CD14-positive monocyte (primary cell): ENCODE data around the gene MYO1E. TPM values are rescaled to one million over a fixed set of nuclear protein-coding genes. Genes with fewer than 3 reads are reported as not detected.

Source experiments
- DNase-seq, 3 donors: peaks; one replicate each; pipeline ENCODE4 v3.0.0-alpha.2; 2011 to 2022
- H2AFZ ChIP-seq: 2 replicates; pipeline ENCODE4 v1.6.0; 2012; ENCODE audit warnings: mild to moderate bottlenecking, low read depth, low read length, inconsistent platforms; ENCODE audit not compliant: insufficient read depth, poor library complexity, severe bottlenecking
- H3K27ac ChIP-seq, 2 donors: 1 replicate in 1 of 2; 2 replicates in 1 of 2; pipeline ENCODE4 v1.5.1; 2012 to 2013; ENCODE audit warnings: low read length in 2 of 2, control low read depth in 1 of 2, inconsistent platforms in 1 of 2, low read depth in 1 of 2, mild to moderate bottlenecking in 1 of 2
- H3K27me3 ChIP-seq, 2 donors: one replicate each; pipeline versions ENCODE4 v1.6.0 to v1.6.1; 2011 to 2013; ENCODE audit warnings: low read length in 2 of 2; ENCODE audit not compliant: control insufficient read depth in 2 of 2, insufficient read depth in 2 of 2
- H3K36me3 ChIP-seq, 2 donors: replicated peaks in 1 of 2; 1 replicate in 1 of 2; 2 replicates in 1 of 2; pipeline versions ENCODE4 v1.5.1 to v1.6.1; 2012 to 2013; ENCODE audit warnings: low read length in 2 of 2, control low read depth in 1 of 2, inconsistent platforms in 1 of 2, mild to moderate bottlenecking in 1 of 2; ENCODE audit not compliant: insufficient read depth in 2 of 2, control insufficient read depth in 1 of 2
- H3K4me1 ChIP-seq, 2 donors: 1 replicate in 1 of 2; 2 replicates in 1 of 2; pipeline versions ENCODE4 v1.5.1 to v1.6.1; 2012 to 2013; ENCODE audit warnings: low read length in 2 of 2, control low read depth in 1 of 2, inconsistent platforms in 1 of 2, mild to moderate bottlenecking in 1 of 2, moderate library complexity in 1 of 2; ENCODE audit not compliant: insufficient read depth in 2 of 2, control insufficient read depth in 1 of 2
- H3K4me2 ChIP-seq: replicated peaks from 2 replicates; pipeline ENCODE3; 2012; ENCODE audit warnings: low read length, moderate library complexity, mild to moderate bottlenecking; ENCODE audit not compliant: poor library complexity, severe bottlenecking; ENCODE audit errors: extremely low read depth
- H3K4me3 ChIP-seq, 3 experiments: fragments of 200-600 bp in 1 of 3; sonication (generic) in 1 of 3; replicated peaks in 1 of 3; 1 replicate in 2 of 3; 2 replicates in 1 of 3; pipeline ENCODE4 v1.5.1; 2011 to 2013; ENCODE audit warnings: low read length in 3 of 3, mild to moderate bottlenecking in 3 of 3, control low read depth in 2 of 3, low read depth in 2 of 3, inconsistent platforms in 1 of 3, moderate library complexity in 1 of 3
- H3K79me2 ChIP-seq: 2 replicates; pipeline ENCODE4 v1.6.0; 2012; ENCODE audit warnings: mild to moderate bottlenecking, control low read depth, inconsistent platforms, low read length, moderate library complexity; ENCODE audit not compliant: insufficient read depth
- H3K9ac ChIP-seq: 2 replicates; pipeline ENCODE4 v1.6.0; 2017; ENCODE audit warnings: low read length, mild to moderate bottlenecking; ENCODE audit not compliant: insufficient read depth, poor library complexity, severe bottlenecking
- H3K9me3 ChIP-seq, 2 donors: replicated peaks in 1 of 2; 1 replicate in 1 of 2; 2 replicates in 1 of 2; pipeline versions ENCODE4 v1.5.1 to v1.6.1; 2012 to 2013; ENCODE audit warnings: low read length in 2 of 2, control low read depth in 1 of 2; ENCODE audit not compliant: control insufficient read depth in 1 of 2, insufficient read depth in 1 of 2
- H4K20me1 ChIP-seq: 2 replicates; pipeline ENCODE4 v1.6.0; 2012; ENCODE audit warnings: mild to moderate bottlenecking, low read length, control low read depth, moderate library complexity; ENCODE audit not compliant: insufficient read depth
- H3K27ac Mint-ChIP-seq, 7 donors: one replicate each; pipeline ENCODE4 v1.8.0; 2020; ENCODE audit warnings: mild to moderate bottlenecking in 7 of 7, mixed read lengths in 7 of 7, moderate library complexity in 6 of 7, inconsistent platforms in 2 of 7
- H3K27me3 Mint-ChIP-seq, 3 donors: one replicate each; pipeline ENCODE4 v1.8.0; 2021 to 2022; ENCODE audit warnings: low read depth in 3 of 3, mild to moderate bottlenecking in 3 of 3, mixed read lengths in 3 of 3, moderate library complexity in 3 of 3, inconsistent platforms in 1 of 3
- H3K36me3 Mint-ChIP-seq, 2 donors: one replicate each; pipeline ENCODE4 v1.8.0; 2020; ENCODE audit warnings: mixed read lengths in 2 of 2, inconsistent platforms in 1 of 2, mild to moderate bottlenecking in 1 of 2
- H3K4me1 Mint-ChIP-seq: one replicate; pipeline ENCODE4 v1.8.0; 2020; ENCODE audit warnings: mild to moderate bottlenecking, mixed read lengths
- H3K4me3 Mint-ChIP-seq, 2 donors: one replicate each; pipeline ENCODE4 v1.8.0; 2020; ENCODE audit warnings: mild to moderate bottlenecking in 2 of 2, mixed read lengths in 2 of 2, moderate library complexity in 1 of 2
- H3K9me3 Mint-ChIP-seq, 7 donors: one replicate each; pipeline ENCODE4 v1.8.0; 2020 to 2022; ENCODE audit warnings: mixed read lengths in 7 of 7, mild to moderate bottlenecking in 6 of 7, moderate library complexity in 6 of 7, inconsistent platforms in 2 of 7
- WGBS: methylation state at CpG from one replicate; pipeline ENCODE4 v1.1.5; 2013; ENCODE audit warnings: missing lambda C conversion rate; ENCODE audit not compliant: insufficient coverage; 5-methylcytosine and 5-hydroxymethylcytosine counted together
- intact Hi-C, 2 donors: fragments of 100-400 bp; cut with micrococcal nuclease; formaldehyde crosslinking; loops; one replicate each; pipeline versions ENCODE4 v1.15.0 to v1.15.1; 2023
- polyA plus RNA-seq, 3 donors: library from polyadenylated mRNA; depleted of rRNA in 1 of 3; unstranded in 2 of 3; stranded (reverse) in 1 of 3; fragments of 300-500 nt in 2 of 3; fragments of >200 nt in 1 of 3; fragmentation: Illumina TruSeq in 2 of 3; gene quantifications; 1 replicate in 2 of 3; 2 replicates in 1 of 3; pipeline ENCODE4 v1.2.3, GENCODE V29; 2012 to 2021
- TF ChIP-seq, protein P1 (sequence below): fragments of 200-600 bp; IDR thresholded peaks from one replicate; pipeline ENCODE4 v1.8.0; 2022; ENCODE audit warnings: antibody characterized with exemption, mild to moderate bottlenecking

MYO1E gene
- polyA plus RNA-seq, 3 donors: 5.5 to 16.2 (median 6.2) TPM

GRCh38 chr15:59416816-59417215, 44.1 kb upstream of the MYO1E start:
- TF ChIP-seq, protein P1, sequence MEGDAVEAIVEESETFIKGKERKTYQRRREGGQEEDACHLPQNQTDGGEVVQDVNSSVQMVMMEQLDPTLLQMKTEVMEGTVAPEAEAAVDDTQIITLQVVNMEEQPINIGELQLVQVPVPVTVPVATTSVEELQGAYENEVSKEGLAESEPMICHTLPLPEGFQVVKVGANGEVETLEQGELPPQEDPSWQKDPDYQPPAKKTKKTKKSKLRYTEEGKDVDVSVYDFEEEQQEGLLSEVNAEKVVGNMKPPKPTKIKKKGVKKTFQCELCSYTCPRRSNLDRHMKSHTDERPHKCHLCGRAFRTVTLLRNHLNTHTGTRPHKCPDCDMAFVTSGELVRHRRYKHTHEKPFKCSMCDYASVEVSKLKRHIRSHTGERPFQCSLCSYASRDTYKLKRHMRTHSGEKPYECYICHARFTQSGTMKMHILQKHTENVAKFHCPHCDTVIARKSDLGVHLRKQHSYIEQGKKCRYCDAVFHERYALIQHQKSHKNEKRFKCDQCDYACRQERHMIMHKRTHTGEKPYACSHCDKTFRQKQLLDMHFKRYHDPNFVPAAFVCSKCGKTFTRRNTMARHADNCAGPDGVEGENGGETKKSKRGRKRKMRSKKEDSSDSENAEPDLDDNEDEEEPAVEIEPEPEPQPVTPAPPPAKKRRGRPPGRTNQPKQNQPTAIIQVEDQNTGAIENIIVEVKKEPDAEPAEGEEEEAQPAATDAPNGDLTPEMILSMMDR: no peak
- Histone ChIP-seq H3K27ac (no peak overlapping the region), H3K4me1 (peaks cover 36 to 38% of the 10 kb centered on the region in 2 donors), H4K20me1 (no peaks in the 10 kb centered on the region), H3K36me3 (no peaks in the 10 kb centered on the region), H2AFZ (no peak overlapping the region), H3K79me2 (no peaks in the 10 kb centered on the region), H3K4me2 (no peak overlapping the region), H3K9me3 (no peaks in the 10 kb centered on the region), H3K9ac (no peak overlapping the region), H3K27me3 (no peaks in the 10 kb centered on the region), H3K4me3 (no peak overlapping the region)
- H3K4me3 Mint-ChIP-seq: no peak overlapping the region
- H3K27me3 Mint-ChIP-seq: peaks cover 0 to 6% (median 2%) of the 10 kb centered on the region in 3 donors
- H3K27ac Mint-ChIP-seq: no peak overlapping the region
- no peak for DNase-seq
- WGBS: 80% methylated on average over 4 of the region's 4 CpGs
- intact Hi-C loops: loop anchor here in 1 of 2 donors (10.0 kb wide), 1 partner anchor 52 kb away; no protein-coding TSS in a partner anchor
- no peaks in the 10 kb centered on the region for H3K36me3 Mint-ChIP-seq
- H3K9me3 Mint-ChIP-seq: no peaks in the 10 kb centered on the region
- peaks cover 56% of the 10 kb centered on the region for H3K4me1 Mint-ChIP-seq

DNA sequence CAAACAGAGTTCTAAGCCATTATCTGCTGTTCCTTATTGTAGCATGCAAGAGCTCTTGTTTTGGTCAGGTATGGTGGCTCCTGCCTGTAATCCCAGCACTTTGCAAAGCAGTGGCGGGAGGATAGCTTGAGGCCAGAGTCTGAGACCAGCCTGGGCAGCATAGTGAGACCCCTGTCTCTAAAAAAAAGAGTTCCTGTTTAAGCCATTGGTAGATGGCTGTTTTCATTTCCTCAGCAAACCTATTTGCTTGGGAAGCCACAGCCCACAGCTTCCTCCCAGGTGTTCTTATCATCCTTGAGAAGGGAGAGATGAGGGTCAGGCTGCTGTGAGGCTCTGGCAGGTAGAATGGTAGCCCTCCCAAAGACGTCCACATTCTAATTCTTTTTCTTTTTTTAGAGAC, 40.9 kb upstream of the MYO1E start:
- H3K36me3 Mint-ChIP-seq: no peaks in the 10 kb centered on the region
- Histone ChIP-seq H3K27me3 (no peaks in the 10 kb centered on the region), H3K4me1 (peaks cover 47 to 53% of the 10 kb centered on the region in 2 donors), H3K4me2 (no peak overlapping the region), H3K79me2 (peaks cover 9% of the 10 kb centered on the region), H3K4me3 (no peak overlapping the region), H2AFZ (peak overlapping the region; percentile 11), H3K27ac (no peak overlapping the region), H3K9ac (no peak overlapping the region), H4K20me1 (no peaks in the 10 kb centered on the region), H3K36me3 (no peaks in the 10 kb centered on the region), H3K9me3 (no peaks in the 10 kb centered on the region)
- intact Hi-C loops: loop anchor here in 1 of 2 donors (10.0 kb wide), 1 partner anchor 49 kb away; no protein-coding TSS in a partner anchor
- H3K4me1 Mint-ChIP-seq: peaks cover 59% of the 10 kb centered on the region
- H3K27me3 Mint-ChIP-seq: peaks cover 0 to 4% (median 0%) of the 10 kb centered on the region in 3 donors
- H3K4me3 Mint-ChIP-seq: no peak overlapping the region
- H3K9me3 Mint-ChIP-seq: no peaks in the 10 kb centered on the region
- DNase-seq: no peak
- peak overlapping the region in 1 of 7 donors; percentile 68 for H3K27ac Mint-ChIP-seq
- WGBS: 88% methylated on average over 1 of the region's 2 CpGs
- TF ChIP-seq, protein P1: no peak
